SHP77 treated with DMSO at 0.1 percent for 48 hours (cell line): Measurements from ENCODE around the gene GOLGA3.
"Not testable (repeated sequence)": the region's sequence is repeated elsewhere in the genome, so short reads cannot be mapped to it uniquely, and the experiment has no call there.

Source experiments
- DNase-seq: peaks from one replicate; lab custom pipeline; 2025; lab: John Stamatoyannopoulos, UW

GOLGA3 gene

GRCh38 chr12:132814232-132814631, 14.4 kb downstream of the GOLGA3 start:
- no peak for DNase-seq

GRCh38 chr12:132813443-132813842, 15.2 kb downstream of the GOLGA3 start:
- no peak for DNase-seq

- DNase-seq: no peak
Measured at GRCh38 chr12:132812631-132813305, 15.9 kb downstream of the GOLGA3 start.

GRCh38 chr12:132809391-132809790, 19.3 kb downstream of the GOLGA3 start:
- not testable (repeated sequence) for DNase-seq

DNA sequence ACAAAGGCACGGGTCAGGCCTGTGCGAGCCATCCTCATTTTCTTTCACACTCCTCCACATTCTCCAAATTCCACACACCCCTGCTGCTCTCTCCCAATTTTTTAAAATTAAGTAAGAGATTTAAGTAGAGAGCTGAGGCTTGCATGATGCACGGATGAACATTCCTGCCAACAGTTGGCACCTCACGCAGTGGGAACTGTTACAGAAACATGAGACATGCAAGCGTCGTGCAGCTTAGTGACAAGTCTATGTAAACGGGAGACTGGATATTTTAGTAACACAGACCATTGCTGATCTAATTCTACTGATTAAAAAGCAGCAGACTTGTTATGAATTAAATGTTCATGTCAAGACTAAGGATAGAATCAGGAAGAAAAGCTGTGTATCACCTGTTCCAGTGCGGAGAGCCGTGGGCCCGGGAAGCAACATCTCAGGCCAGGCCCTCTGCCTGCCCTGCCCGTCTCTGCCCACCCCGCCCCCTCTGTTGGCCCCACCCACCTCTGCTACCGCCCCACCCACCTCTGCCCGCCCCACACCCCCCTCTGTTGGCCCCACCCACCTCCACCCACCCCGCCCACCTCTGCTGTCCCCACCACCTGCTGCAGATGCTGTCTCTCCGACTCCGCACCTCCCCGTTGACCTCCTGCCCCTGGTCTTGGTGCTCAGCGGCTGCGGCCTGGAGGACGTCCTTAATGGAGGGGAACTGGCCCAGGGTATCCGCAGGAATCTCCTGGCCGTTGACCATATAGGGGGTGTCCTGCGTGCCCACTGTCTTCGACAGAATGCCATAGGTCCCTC, 21.2 kb downstream of the GOLGA3 start:
- no peak for DNase-seq

GRCh38 chr12:132806857-132807256, 21.8 kb downstream of the GOLGA3 start:
- no peak for DNase-seq

GRCh38 chr12:132804426-132804861, 24.2 kb downstream of the GOLGA3 start:
- no peak for DNase-seq

DNA sequence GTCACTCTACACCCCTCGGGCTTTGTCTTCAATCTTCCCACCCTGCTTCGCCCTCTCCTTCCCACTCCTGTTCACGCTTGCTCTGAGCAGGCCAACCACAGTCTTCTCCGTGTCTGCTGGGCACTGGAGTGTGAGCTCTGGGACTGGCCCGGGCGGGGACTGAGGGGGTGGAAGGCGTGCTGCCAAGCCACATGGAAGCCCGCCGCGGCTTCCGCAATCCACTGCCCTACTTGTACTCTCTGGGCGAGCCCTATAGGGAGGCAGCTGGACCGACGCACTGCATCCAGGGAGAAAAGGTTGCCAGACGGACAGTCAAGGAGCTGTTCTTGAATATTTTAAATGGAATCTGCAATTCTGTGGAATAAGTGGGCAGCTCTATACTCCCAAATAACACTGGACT, 24.8 kb downstream of the GOLGA3 start:
- DNase-seq: no peak

DNA sequence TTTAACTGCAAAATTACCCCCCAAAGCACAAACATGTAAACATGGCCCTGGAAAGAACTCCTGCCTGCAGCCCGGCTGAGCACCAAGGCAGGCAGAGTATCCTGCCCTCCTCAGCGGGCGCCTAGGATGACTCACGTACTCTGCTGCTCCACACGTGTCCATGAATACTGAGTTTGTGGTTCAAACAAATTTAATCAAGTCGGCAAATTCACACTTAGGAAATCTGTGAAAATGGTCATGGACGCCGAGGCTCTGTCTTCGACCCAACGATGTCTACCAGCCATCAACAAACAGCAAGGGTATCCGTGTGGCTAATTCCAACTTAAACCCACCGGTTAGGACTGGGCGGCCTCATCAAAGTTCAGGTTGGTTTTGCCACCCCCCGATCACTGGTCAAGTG, 25.5 kb downstream of the GOLGA3 start:
- no peak for DNase-seq

DNA sequence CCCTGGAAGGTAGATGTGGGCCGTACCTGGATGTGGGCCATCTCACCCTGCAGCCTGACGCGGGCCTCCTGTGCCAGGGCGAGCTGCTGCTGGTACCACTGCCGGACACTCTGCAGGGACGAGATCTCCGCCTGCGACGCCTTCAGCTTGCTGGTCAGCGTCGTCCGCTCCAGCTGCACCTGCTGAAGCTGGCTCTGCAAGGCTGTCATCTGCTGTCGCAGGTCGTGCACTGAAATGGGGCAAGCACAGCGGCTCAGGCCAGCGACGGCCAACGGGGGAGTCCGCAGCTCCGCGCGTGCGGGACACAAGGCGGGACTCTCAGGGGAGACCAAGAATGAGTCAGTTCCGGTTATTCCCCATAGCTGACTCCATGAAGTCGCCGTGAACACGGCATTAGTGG, 26.9 kb downstream of the GOLGA3 start:
- DNase-seq: no peak

DNA sequence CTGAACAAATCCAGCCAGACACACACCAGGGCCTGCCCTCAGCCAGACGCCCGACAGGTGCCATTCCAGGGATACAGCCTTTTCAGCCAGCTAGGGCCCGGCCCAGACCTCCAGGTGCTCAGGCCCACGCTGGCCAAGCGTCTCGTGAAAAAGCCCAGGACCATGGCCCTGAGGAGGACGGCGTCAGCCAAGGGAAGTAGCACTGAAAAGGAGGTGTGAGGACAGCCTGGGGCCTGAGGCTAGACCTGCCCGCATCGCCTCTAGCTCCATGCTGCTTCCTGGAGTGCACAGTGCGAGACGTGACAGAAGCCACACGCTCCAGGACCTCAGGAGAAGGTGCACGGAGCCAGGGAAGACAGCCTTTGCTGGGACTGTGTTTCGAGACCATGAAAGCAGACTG, 29.8 kb downstream of the GOLGA3 start:
- no peak for DNase-seq

GRCh38 chr12:132797820-132798570, 30.7 kb downstream of the GOLGA3 start:
- no peak for DNase-seq

DNA sequence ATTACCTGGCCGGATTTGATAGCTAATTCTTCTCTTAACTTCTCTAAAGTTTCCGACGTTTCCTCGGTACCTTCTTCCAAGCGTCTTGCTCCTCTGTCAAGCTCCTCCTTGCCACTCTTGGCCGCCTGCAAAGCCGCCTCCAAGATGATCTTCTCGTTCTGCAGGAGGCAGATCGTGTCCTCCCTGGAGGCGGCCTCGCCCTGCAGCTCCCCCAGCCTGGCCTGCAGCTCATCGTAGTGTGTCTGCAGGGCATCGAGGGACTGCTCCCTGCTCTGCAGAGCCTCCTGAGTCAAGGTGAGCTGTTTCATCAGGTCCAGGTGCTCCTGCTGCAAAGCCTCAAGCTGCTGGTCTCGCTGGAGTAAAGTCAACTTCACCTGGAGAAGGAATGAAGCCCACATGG, 32.8 kb downstream of the GOLGA3 start:
- DNase-seq: no peak

DNA sequence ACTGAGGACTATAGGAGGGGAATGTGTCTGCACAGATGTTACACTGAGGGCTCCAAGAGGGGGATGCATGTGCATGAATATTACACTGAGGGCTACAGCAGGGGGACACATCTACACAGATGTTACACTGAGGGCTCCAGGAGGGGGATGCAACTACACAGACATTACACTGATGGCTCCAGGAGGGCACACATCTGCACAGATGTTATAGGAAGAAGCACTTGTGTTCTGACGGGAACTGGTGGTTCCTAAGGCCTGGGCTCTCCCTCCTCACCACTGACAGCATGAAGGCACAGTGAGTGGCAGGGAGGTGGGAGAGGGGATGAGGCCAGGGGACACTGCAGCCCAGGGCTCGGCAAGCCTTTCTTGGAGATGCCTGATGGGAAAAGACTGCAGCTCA, 36.7 kb downstream of the GOLGA3 start:
- DNase-seq: not testable (repeated sequence)

GRCh38 chr12:132789099-132789471, 39.6 kb downstream of the GOLGA3 start:
- no peak for DNase-seq

DNA sequence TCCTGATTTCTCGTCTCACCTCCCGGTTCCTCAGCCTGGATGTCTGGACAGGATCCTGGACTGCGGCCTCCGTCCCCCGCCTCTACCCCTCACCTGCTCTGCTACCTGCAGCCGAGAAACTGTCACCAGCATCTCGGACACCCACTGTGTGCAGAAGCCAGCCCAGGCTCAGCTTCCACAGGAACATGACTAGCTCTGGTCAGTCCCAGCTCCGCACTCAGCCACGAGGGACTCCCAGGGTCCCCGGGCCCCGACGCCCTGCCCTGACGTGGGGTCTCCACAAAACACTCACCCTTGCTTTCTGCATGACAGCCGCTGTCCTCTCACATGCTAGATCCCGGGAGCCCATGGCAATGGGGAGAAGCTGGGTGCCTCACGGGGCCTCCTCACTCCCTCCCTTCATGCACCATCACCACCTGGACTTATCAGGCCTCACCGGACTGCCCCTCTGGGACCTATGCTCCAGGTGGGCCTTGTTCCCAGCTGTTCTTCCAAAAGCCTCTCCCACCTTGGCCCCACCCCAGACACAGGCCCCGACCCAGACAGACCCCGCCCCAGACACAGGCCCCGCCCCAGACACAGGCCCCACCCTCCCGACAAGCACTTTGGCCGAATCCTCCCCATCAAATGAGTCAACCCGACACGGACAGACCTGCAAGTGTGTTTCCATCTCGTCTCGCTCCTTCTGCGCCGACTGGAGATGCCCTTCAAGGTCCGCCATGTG, 40.1 kb downstream of the GOLGA3 start:
- no peak for DNase-seq

DNA sequence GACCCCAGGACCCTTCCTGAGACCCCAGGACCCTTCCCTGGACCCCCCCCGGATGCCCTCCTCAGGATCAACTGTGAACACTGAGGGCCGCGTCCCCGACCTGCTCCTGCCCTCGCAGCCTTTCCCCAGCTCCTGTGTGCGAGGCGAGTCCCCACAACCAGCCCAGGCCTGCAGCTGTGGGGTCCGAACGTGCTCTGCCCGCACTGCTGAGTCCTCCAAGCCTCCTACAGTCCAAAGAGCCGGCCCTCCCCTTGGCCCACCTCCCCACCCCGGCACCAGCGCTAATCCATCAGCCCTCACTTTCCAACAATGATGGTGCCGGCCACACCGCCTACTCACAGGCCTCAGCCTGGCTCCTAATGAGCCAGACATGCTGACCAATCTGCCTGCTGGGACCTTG, 40.8 kb downstream of the GOLGA3 start:
- no peak for DNase-seq

- DNase-seq: no peak
Measured at GRCh38 chr12:132786192-132786591, 42.5 kb downstream of the GOLGA3 start.

GRCh38 chr12:132784580-132784979, 44.1 kb downstream of the GOLGA3 start:
- DNase-seq: no peak

DNA sequence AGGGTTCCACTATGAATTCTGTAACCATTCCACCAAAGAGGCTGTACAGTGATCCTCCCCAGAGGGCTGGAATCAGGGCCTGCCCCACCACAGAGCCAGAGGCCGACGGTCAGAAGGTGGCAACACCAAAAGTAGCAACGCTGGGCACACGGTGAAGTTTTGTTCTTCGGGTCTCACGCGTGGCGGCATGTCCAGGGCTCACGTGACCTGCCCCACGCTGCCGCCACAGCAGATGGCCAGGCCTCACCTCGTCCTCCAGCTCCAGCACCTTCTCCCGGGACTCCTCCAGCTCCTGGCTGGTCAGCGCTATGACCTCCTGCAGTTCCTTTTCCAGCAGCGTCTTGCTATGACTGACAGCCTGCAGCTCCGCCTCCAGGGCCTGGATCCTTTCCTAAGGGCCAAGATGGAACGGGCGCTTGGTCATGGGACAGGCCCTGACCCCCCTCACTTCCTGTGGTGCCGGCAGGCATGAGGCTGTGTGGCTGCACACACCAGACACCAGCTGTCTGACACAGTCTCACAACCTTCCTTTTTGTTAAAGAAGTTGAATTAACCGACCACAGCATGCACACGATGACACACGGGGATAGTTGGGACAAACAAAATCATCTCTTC, 44.6 kb downstream of the GOLGA3 start:
- DNase-seq: no peak

DNA sequence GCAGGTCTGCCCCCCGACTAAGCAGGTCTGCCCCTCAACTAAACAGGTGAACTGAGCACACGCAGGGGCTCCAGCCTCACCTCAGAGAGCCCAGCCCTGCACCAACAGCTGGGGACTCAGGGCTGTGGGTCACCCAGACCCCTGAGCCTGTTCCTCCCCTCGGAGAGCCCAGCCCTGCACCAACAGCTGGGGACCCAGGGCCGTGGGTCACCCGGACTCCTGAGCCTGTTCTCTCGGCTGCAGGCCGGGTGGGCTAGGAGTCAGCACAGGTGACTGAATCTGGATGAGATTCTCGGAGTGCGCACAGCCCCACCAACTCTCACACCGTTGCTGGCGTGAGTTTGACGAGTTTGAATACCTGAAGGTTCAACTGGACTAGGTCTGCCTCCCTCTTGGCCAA, 46.7 kb downstream of the GOLGA3 start:
- DNase-seq: no peak
